Body of pancreas (tissue), 4 donors: ENCODE results near the gene SNX8.

Experiments used
- POLR2A ChIP-seq, 3 donors: fragments of 450-650 bp; IDR thresholded peaks; one replicate each; pipeline ENCODE4 v1.6.1; 2016; ENCODE audit warnings: antibody characterized with exemption in 3 of 3, mild to moderate bottlenecking in 2 of 3
- TF ChIP-seq, protein P1 (sequence below), 7 experiments: fragments of 450-650 bp in 4 of 7; fragments of 200-600 bp in 3 of 7; sonication (generic) in 3 of 7; IDR thresholded peaks; one replicate each; pipeline ENCODE4 v1.5.1; 2016 to 2019; ENCODE audit warnings: antibody characterized with exemption in 7 of 7

DNA sequence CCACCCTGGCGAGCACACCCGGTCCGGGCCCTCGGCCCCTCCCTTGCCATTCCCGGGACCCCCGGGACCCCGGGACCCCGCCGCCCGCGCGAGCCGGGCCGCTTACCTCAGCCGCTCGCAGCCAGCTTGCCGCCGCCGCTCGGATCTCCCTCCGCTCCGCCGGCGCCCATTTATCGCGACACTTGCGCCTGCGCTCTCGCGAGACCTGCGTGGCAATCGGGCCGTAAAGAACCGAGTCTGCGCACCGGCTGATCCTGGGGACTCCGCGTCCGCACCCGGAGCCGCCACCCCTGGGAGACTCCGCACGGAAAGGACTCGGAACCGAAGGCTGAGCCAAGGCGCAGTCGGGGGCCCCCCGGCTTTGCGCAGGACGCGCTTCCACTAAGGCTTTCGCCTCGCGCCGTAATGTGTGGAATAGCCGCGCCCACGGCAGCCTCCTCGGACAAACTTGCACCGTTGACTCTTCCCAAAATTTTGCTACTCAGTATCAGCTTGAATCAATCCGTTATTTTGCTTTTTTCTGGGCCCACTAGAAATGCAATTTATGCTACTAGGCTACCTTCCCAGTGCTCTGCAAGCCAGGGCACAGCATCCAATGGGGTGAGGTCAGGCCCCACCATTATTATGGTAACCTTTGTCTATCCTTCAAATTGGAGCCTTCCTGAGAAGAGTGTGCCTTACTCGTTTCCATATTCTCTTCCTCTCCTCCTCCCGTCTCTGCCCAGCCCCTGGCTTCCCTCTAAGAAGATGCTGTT, 81.3 kb downstream of the SNX8 start, which contains the start of gene MAD1L1:
- TF ChIP-seq, protein P1, sequence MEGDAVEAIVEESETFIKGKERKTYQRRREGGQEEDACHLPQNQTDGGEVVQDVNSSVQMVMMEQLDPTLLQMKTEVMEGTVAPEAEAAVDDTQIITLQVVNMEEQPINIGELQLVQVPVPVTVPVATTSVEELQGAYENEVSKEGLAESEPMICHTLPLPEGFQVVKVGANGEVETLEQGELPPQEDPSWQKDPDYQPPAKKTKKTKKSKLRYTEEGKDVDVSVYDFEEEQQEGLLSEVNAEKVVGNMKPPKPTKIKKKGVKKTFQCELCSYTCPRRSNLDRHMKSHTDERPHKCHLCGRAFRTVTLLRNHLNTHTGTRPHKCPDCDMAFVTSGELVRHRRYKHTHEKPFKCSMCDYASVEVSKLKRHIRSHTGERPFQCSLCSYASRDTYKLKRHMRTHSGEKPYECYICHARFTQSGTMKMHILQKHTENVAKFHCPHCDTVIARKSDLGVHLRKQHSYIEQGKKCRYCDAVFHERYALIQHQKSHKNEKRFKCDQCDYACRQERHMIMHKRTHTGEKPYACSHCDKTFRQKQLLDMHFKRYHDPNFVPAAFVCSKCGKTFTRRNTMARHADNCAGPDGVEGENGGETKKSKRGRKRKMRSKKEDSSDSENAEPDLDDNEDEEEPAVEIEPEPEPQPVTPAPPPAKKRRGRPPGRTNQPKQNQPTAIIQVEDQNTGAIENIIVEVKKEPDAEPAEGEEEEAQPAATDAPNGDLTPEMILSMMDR (IDR thresholded peaks at IDR 0.05): no peak
- peak; percentile 2 to 42 (median 42) for TF ChIP-seq POLR2A (IDR thresholded peaks at IDR 0.05)
